GM23338 (cell line): ENCODE data around the gene FARP1.

ENCODE experiments used
- EZH2 ChIP-seq: fragments of 200-600 bp; sonication (generic); IDR thresholded peaks from one replicate; pipeline ENCODE4 v1.8.0; 2017; ENCODE audit warnings: antibody characterized with exemption, mild to moderate bottlenecking, low read depth; ENCODE audit not compliant: unreplicated experiment
- EZH2phosphoT487 ChIP-seq: fragments of 200-600 bp; sonication (generic); IDR thresholded peaks from one replicate; pipeline ENCODE4 v1.8.1; 2018; ENCODE audit warnings: antibody characterized with exemption; ENCODE audit not compliant: unreplicated experiment
- JUNB ChIP-seq: IDR thresholded peaks from one replicate; pipeline ENCODE4 v1.6.1; 2016; ENCODE audit warnings: antibody characterized with exemption; ENCODE audit not compliant: unreplicated experiment
- POLR2AphosphoS5 ChIP-seq: IDR thresholded peaks from 2 replicates; pipeline ENCODE4 v1.6.1; 2016; ENCODE audit warnings: antibody characterized with exemption, low read depth
- TF ChIP-seq, protein P1 (sequence below), 2 experiments: fragments of 200-600 bp in 1 of 2; sonication (generic) in 1 of 2; conservative IDR thresholded peaks; 2 replicates each; pipeline versions ENCODE4 v1.5.1 to v1.6.1; 2016 to 2017; ENCODE audit warnings: antibody characterized with exemption in 2 of 2, low read depth in 2 of 2, mild to moderate bottlenecking in 2 of 2, moderate library complexity in 1 of 2
- TF ChIP-seq, protein P2 (sequence below): IDR thresholded peaks from one replicate; pipeline ENCODE4 v1.6.1; 2018; ENCODE audit warnings: antibody characterized with exemption; ENCODE audit not compliant: unreplicated experiment

DNA sequence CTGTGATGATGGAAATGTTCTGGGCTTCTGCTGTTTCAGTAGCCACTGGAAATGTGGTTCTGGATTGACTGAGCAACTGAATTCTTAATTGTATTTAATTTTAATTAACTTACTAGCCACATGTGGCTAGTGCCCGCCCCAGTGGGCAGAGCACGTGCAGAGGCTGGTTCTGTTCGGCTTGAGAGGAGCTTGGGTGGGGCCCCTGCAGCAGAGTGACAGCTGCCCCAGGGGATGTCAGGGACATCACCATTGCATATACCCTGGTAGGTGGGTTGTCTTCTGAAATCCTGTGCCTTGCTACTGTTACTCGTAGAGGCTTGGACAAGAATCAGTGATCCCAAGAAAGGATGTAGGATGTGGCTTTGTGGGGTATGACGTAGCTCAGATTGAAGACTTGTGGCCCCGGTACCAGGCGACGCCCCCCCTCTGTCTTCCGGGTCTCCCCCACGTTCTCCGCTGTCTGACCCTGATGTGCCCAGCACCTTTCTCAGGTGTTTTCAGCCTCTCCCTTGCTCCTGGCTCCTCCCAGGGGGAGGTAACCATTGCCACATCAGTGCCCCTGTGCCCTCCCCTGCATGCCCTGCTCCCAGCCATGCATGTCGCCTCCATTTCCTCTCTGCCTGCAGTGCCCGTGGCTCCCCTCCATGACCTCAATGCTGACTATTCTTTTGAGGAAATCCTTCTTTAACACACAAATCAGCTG is 136.7 kb downstream of the FARP1 start:
- TF ChIP-seq, protein P1, sequence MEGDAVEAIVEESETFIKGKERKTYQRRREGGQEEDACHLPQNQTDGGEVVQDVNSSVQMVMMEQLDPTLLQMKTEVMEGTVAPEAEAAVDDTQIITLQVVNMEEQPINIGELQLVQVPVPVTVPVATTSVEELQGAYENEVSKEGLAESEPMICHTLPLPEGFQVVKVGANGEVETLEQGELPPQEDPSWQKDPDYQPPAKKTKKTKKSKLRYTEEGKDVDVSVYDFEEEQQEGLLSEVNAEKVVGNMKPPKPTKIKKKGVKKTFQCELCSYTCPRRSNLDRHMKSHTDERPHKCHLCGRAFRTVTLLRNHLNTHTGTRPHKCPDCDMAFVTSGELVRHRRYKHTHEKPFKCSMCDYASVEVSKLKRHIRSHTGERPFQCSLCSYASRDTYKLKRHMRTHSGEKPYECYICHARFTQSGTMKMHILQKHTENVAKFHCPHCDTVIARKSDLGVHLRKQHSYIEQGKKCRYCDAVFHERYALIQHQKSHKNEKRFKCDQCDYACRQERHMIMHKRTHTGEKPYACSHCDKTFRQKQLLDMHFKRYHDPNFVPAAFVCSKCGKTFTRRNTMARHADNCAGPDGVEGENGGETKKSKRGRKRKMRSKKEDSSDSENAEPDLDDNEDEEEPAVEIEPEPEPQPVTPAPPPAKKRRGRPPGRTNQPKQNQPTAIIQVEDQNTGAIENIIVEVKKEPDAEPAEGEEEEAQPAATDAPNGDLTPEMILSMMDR (conservative IDR thresholded peaks at IDR 0.05; ENCODE audit: low read depth in 2 of 2): no peak
- TF ChIP-seq POLR2AphosphoS5 (no peak), EZH2 (no peak), EZH2phosphoT487 (no peak), JUNB (no peak)
- TF ChIP-seq, protein P2, sequence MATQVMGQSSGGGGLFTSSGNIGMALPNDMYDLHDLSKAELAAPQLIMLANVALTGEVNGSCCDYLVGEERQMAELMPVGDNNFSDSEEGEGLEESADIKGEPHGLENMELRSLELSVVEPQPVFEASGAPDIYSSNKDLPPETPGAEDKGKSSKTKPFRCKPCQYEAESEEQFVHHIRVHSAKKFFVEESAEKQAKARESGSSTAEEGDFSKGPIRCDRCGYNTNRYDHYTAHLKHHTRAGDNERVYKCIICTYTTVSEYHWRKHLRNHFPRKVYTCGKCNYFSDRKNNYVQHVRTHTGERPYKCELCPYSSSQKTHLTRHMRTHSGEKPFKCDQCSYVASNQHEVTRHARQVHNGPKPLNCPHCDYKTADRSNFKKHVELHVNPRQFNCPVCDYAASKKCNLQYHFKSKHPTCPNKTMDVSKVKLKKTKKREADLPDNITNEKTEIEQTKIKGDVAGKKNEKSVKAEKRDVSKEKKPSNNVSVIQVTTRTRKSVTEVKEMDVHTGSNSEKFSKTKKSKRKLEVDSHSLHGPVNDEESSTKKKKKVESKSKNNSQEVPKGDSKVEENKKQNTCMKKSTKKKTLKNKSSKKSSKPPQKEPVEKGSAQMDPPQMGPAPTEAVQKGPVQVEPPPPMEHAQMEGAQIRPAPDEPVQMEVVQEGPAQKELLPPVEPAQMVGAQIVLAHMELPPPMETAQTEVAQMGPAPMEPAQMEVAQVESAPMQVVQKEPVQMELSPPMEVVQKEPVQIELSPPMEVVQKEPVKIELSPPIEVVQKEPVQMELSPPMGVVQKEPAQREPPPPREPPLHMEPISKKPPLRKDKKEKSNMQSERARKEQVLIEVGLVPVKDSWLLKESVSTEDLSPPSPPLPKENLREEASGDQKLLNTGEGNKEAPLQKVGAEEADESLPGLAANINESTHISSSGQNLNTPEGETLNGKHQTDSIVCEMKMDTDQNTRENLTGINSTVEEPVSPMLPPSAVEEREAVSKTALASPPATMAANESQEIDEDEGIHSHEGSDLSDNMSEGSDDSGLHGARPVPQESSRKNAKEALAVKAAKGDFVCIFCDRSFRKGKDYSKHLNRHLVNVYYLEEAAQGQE: no peak
